Fibroblast of the aortic adventitia (primary cell): ENCODE measurements around the gene IL15RA. TPM values are rescaled to one million over a fixed set of nuclear protein-coding genes. Genes with fewer than 3 reads are reported as not detected.

Source experiments
- DNase-seq: peaks from one replicate; pipeline ENCODE4 v3.0.0-alpha.2; 2010; ENCODE audit warnings: low read depth
- H3K4me3 ChIP-seq: 2 replicates; pipeline ENCODE4 v1.5.1; 2011; ENCODE audit warnings: low read depth, mild to moderate bottlenecking, control low read depth, low read length, moderate library complexity
- CTCF ChIP-seq: IDR thresholded peaks from 2 replicates; pipeline ENCODE4 v1.5.1; 2011; ENCODE audit warnings: mild to moderate bottlenecking, low read length, control low read depth, inconsistent platforms; ENCODE audit not compliant: insufficient read depth
- total RNA-seq: library from RNA; depleted of rRNA; stranded (reverse); fragments of >200 nt; gene quantifications from 2 replicates; pipeline ENCODE4 v1.2.3, GENCODE V29; 2012; ENCODE audit warnings: low replicate concordance

The IL15RA gene
- total RNA-seq, 1 donor = 5.7 TPM

DNA sequence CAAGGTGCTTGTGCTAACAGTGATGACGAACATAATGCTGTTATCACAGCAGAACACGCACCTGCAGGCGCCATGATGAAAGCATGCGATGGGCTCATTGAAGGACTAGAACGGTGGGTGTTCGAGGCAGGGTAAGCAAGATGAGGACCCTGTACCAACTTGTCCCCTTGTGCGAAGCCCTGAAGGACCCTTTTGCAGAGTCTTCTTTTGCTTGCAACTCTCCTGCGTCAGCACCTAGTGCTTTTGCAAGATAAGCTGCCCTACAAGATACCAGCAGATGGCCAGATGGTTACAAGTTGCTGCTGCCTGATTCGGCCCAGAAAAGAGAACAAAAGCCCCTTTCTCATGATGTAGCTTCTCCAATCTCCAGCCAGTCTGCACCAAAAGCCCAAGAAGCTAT lies 4.2 kb upstream of the IL15RA start:
- DNase-seq = no peak
- no peak overlapping the region for H3K4me3 ChIP-seq
- no peak for TF ChIP-seq CTCF

DNA sequence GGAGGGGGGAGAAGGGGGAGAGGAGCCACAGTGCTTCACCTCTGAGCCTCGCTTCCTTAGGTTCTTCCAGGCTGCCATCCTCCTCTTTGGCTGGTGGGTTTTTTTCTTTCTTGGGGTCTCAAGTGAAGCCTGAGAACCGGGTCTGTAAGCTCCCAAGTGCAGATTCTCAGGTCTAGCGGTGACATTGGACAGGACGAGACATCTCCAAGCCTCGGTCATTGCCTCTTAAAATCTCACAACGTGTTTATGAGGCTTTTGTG lies 817 bp upstream of the IL15RA start:
- TF ChIP-seq CTCF = no peak
- H3K4me3 ChIP-seq = peak overlapping the region; percentile 90
- DNase-seq = no peak

DNA sequence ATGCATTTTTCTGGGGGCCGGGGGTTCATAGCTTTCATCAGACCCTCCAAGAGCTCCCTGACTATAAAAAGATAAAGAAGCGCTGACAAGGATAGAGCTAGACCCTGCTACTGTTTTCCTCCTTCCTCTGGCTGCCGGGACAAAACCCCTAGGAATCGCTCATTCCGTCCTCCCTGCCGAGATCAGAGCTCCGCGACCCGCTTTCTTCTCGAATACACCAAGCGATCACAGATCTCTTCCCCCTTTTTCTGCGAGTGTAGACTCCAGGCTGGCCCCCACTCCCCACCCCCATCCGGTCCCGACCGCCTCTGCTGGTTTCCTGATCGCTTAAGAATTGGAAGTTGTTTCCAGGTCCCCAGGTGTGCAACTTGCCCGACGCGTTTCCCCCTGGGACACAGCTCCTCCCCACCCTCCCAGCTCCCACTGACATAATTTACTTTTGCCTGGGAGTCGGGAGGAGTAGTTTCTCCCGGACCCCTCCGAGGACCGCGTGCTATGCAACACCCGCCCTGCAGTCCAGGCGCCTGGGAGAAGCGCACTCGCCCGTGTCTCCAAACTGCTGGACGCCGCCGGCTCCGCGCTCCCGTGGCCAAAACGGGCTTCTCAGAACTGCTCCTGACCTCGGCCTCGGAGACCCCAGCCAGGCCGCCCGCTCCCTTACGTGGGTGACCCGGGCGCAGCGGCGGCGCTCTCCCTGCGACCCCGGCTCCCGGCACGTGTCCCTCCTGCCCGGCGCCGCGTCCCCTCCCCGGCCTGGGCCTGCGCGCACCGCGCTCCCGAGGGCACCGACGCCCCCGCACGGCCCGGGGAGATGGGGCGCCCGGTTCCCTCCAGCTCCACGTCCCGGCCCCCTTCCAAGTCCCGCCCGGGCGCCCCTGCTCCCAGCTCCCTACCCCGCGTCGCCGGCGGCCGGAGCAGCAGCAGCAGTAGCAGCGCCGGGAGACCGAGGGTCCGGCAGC lies 552 bp downstream of the IL15RA start:
- peak overlapping the region; percentile 90 for H3K4me3 ChIP-seq
- peak; percentile 57 for DNase-seq
- TF ChIP-seq CTCF = no peak

DNA sequence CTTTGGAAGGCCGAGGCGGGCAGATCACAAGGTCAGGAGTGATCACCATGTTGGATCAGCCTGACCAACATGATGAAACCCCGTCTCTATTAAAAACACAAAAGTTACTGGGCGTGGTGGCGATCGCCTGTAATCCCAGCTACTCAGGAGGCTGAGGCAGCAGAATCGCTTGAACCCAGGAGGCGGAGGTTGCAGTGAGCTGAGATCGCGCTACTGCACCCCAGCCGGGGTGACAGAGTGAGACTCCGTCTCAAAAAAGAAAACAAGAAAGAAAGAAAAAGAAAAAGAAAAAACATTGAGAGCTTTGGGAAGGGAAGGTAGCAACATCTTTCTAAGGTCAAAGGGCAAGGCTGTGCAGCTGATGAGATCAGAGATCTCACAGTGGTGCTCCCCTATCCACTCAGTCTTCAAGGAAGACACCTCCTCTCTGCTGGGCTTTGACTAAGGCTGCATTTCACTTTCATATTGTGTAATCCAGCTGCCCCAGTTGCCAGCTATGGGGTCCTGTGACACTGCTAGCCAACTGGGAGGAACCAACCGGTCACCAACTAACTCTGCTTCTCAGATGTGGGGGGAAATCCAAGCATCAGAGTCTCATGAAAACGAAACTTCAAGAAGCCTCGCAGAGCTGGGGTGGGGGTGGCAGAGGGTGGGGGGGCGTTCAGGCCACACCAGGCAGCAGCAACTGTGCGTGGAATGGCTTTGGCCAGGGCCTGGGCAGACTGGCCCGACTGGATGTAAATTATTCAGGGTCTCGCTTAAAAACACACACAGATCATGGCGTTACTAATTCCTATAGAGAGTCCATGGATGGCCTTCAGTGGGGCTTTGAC lies 1.5 kb downstream of the IL15RA start:
- no peak for TF ChIP-seq CTCF
- peak overlapping the region; percentile 90 for H3K4me3 ChIP-seq
- peak; percentile 45 for DNase-seq

- H3K4me3 ChIP-seq = no peak overlapping the region
- no peak for TF ChIP-seq CTCF
- DNase-seq = no peak
These were observed 4.3 kb downstream of the IL15RA start for GRCh38 chr10:5973069-5973468.

GRCh38 chr10:5971886-5972285 lies 5.5 kb downstream of the IL15RA start:
- no peak for DNase-seq
- no peak for TF ChIP-seq CTCF

More at GRCh38 chr10:5971886-5972285, 5.5 kb downstream of the IL15RA start:
- no peak overlapping the region for H3K4me3 ChIP-seq
